LNCAP (cell line): ENCODE results near the gene MAFB.

ENCODE experiments used
- CTCF ChIP-seq: fragments of 450-650 bp; IDR thresholded peaks from 2 replicates; pipeline ENCODE4 v1.5.1; 2017; ENCODE audit warnings: mild to moderate bottlenecking

The MAFB gene

GRCh38 chr20:40679184-40679583, 9.9 kb downstream of the MAFB start:
- no peak for TF ChIP-seq CTCF

- no peak for TF ChIP-seq CTCF
These were observed 10.7 kb downstream of the MAFB start for GRCh38 chr20:40678286-40678875.

GRCh38 chr20:40677343-40677924, 11.6 kb downstream of the MAFB start:
- no peak for TF ChIP-seq CTCF

GRCh38 chr20:40676491-40677269, 12.4 kb downstream of the MAFB start:
- TF ChIP-seq CTCF: no peak

GRCh38 chr20:40675599-40676221, 13.3 kb downstream of the MAFB start:
- TF ChIP-seq CTCF: no peak

- no peak for TF ChIP-seq CTCF
These were observed 15.6 kb downstream of the MAFB start for GRCh38 chr20:40673442-40673841.

GRCh38 chr20:40672095-40672494, 16.9 kb downstream of the MAFB start:
- TF ChIP-seq CTCF: no peak
